Panc1 (cell line): ENCODE data around the gene PSMD6. TPM values are rescaled to one million over a fixed set of nuclear protein-coding genes. Genes with fewer than 3 reads are reported as not detected.

ENCODE experiments used
- ATAC-seq: fragments of 200-7000 bp; cut with Tn5 transposase; 2 replicates; pipeline ENCODE4 v1.9.1; 2020; ENCODE audit warnings: mild to moderate bottlenecking, moderate library complexity
- BruUV-seq: library from RNA; stranded (reverse); fragments of 400-500 nt; replicated peaks from 2 replicates; lab custom pipeline; 2021; lab: Mats Ljungman, UMichigan
- CTCF ChIA-PET: fragments of 300-600 bp; sonication (Branson Sonifier 250); formaldehyde crosslinking; loops from one replicate; lab custom pipeline; 2022; ENCODE audit warnings: antibody characterized with exemption; lab: Charles Lee
- POLR2A ChIA-PET: fragments of 300-600 bp; sonication (Branson Sonifier 250); formaldehyde crosslinking; loops from one replicate; lab custom pipeline; 2022; ENCODE audit warnings: antibody characterized with exemption; lab: Charles Lee
- DNase-seq: peaks from one replicate; pipeline ENCODE4 v3.0.0-alpha.2; 2010; ENCODE audit warnings: low read depth, low spot score
- H3K27ac ChIP-seq: 2 replicates; pipeline ENCODE4 v1.5.1; 2011; ENCODE audit warnings: mild to moderate bottlenecking, low read length, inconsistent platforms
- H3K27me3 ChIP-seq: fragments of 200-500 bp; sonication (Bioruptor generic); 2 replicates; pipeline ENCODE4 v1.6.0; 2014; ENCODE audit warnings: low read length, inconsistent platforms; ENCODE audit not compliant: control insufficient read depth, insufficient read depth
- H3K36me3 ChIP-seq: fragments of 200-500 bp; sonication (Bioruptor generic); 2 replicates; pipeline ENCODE4 v1.5.1; 2014; ENCODE audit warnings: inconsistent platforms, mild to moderate bottlenecking, low read length, moderate library complexity; ENCODE audit not compliant: control insufficient read depth, insufficient read depth
- H3K4me1 ChIP-seq: 2 replicates; pipeline ENCODE4 v1.5.1; 2011; ENCODE audit warnings: inconsistent platforms, mild to moderate bottlenecking, low read length, moderate library complexity; ENCODE audit not compliant: control insufficient read depth, insufficient read depth
- H3K4me3 ChIP-seq, 2 experiments: 2 replicates each; pipeline ENCODE4 v1.5.1; 2011 to 2012; ENCODE audit warnings: low read depth in 2 of 2, low read length in 2 of 2, mild to moderate bottlenecking in 2 of 2, inconsistent platforms in 1 of 2, moderate library complexity in 1 of 2
- H3K9me3 ChIP-seq: fragments of 200-500 bp; sonication (Bioruptor generic); 2 replicates; pipeline ENCODE4 v1.5.1; 2014; ENCODE audit warnings: low read depth, mild to moderate bottlenecking, inconsistent platforms, low read length, moderate library complexity; ENCODE audit not compliant: control insufficient read depth, insufficient read depth
- POLR2AphosphoS5 ChIP-seq: IDR thresholded peaks from 2 replicates; pipeline ENCODE4 v1.6.1; 2012; ENCODE audit warnings: mild to moderate bottlenecking, low read depth, low read length, moderate library complexity
- SIN3A ChIP-seq: IDR thresholded peaks from 2 replicates; pipeline ENCODE4 v1.6.1; 2012; ENCODE audit warnings: low read depth, mild to moderate bottlenecking, low read length, moderate library complexity, borderline replicate concordance; ENCODE audit not compliant: insufficient read depth
- TCF7L2 ChIP-seq: IDR thresholded peaks from 2 replicates; pipeline ENCODE4 v1.6.1; 2011; ENCODE audit warnings: mild to moderate bottlenecking, low read depth, low read length, inconsistent platforms
- in situ Hi-C: cut with HindIII; loops from 2 replicates; pipeline ENCODE4 v1.10.0; 2016; ENCODE audit warnings: low sequenced_read_pairs, low pct_unique_long_range_greater_than_20kb
- intact Hi-C: fragments of 100-400 bp; cut with micrococcal nuclease; formaldehyde crosslinking; loops from one replicate; pipeline ENCODE4 v1.10.0; 2022; ENCODE audit not compliant: unreplicated experiment
- total RNA-seq: library from RNA; stranded (reverse); gene quantifications from one replicate; pipeline ENCODE4 v1.2.1, GENCODE V29; 2021; ENCODE audit not compliant: unreplicated experiment
- TF ChIP-seq, protein P1 (sequence below): fragments of 450-650 bp; IDR thresholded peaks from 2 replicates; pipeline ENCODE4 v1.5.1; 2017; ENCODE audit warnings: mild to moderate bottlenecking
- TF ChIP-seq, protein P2 (sequence below), 2 experiments: IDR thresholded peaks; 2 replicates each; pipeline ENCODE4 v1.6.1; 2011 to 2012; ENCODE audit warnings: low read depth in 2 of 2, control low read depth in 1 of 2, low read length in 1 of 2, mild to moderate bottlenecking in 1 of 2, moderate library complexity in 1 of 2; ENCODE audit not compliant: insufficient read depth in 1 of 2

PSMD6 gene
- total RNA-seq, 1 experiment from 2014 or later: 55.6 TPM

DNA sequence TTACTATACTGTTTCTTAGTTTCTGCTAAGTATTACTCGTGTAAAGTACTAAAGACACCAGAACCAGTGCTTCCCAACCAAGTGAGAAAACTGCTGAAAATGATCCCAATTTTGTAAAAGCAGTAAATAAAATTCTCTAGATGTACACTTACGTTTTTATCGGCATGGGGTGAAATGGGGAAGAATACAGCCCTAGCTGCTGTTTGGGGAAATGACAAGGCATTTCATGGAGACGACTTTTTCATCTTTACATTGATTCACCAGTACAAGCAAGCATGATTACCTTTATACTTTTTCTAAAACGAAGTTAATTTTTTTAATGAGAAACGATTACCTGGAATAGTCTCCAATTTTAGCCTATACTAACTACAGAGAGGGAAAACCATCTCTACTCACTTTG is 1.4 kb downstream of the PSMD6 start:
- ATAC-seq (no peak), DNase-seq (no peak)
- H3K27me3 ChIP-seq: no peaks in the 10 kb centered on the region
- ChIA-PET CTCF (no interaction called here), POLR2A (no interaction called here)
- peak overlapping the region; percentile 80 for H3K27ac ChIP-seq
- BruUV-seq: no TSS peak
- peaks cover 2% of the 10 kb centered on the region; the same call in 1 of the 2 replicates for H3K4me1 ChIP-seq
- H3K36me3 ChIP-seq: peaks cover 22% of the 10 kb centered on the region
- intact Hi-C loops (no loop called here), in situ Hi-C loops (no loop called here)
- no peaks in the 10 kb centered on the region for H3K9me3 ChIP-seq
- peak overlapping the region; percentile 82 to 95 for H3K4me3 ChIP-seq
- TF ChIP-seq SIN3A: no peak
- TF ChIP-seq, protein P1, sequence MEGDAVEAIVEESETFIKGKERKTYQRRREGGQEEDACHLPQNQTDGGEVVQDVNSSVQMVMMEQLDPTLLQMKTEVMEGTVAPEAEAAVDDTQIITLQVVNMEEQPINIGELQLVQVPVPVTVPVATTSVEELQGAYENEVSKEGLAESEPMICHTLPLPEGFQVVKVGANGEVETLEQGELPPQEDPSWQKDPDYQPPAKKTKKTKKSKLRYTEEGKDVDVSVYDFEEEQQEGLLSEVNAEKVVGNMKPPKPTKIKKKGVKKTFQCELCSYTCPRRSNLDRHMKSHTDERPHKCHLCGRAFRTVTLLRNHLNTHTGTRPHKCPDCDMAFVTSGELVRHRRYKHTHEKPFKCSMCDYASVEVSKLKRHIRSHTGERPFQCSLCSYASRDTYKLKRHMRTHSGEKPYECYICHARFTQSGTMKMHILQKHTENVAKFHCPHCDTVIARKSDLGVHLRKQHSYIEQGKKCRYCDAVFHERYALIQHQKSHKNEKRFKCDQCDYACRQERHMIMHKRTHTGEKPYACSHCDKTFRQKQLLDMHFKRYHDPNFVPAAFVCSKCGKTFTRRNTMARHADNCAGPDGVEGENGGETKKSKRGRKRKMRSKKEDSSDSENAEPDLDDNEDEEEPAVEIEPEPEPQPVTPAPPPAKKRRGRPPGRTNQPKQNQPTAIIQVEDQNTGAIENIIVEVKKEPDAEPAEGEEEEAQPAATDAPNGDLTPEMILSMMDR: no peak
- no peak for TF ChIP-seq POLR2AphosphoS5
- TF ChIP-seq, protein P2, sequence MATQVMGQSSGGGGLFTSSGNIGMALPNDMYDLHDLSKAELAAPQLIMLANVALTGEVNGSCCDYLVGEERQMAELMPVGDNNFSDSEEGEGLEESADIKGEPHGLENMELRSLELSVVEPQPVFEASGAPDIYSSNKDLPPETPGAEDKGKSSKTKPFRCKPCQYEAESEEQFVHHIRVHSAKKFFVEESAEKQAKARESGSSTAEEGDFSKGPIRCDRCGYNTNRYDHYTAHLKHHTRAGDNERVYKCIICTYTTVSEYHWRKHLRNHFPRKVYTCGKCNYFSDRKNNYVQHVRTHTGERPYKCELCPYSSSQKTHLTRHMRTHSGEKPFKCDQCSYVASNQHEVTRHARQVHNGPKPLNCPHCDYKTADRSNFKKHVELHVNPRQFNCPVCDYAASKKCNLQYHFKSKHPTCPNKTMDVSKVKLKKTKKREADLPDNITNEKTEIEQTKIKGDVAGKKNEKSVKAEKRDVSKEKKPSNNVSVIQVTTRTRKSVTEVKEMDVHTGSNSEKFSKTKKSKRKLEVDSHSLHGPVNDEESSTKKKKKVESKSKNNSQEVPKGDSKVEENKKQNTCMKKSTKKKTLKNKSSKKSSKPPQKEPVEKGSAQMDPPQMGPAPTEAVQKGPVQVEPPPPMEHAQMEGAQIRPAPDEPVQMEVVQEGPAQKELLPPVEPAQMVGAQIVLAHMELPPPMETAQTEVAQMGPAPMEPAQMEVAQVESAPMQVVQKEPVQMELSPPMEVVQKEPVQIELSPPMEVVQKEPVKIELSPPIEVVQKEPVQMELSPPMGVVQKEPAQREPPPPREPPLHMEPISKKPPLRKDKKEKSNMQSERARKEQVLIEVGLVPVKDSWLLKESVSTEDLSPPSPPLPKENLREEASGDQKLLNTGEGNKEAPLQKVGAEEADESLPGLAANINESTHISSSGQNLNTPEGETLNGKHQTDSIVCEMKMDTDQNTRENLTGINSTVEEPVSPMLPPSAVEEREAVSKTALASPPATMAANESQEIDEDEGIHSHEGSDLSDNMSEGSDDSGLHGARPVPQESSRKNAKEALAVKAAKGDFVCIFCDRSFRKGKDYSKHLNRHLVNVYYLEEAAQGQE (IDR thresholded peaks at IDR 0.05; ENCODE audit: insufficient read depth in 1 of 2, low read depth in 2 of 2, low read length in 1 of 2): no peak
- no peak for TF ChIP-seq TCF7L2

DNA sequence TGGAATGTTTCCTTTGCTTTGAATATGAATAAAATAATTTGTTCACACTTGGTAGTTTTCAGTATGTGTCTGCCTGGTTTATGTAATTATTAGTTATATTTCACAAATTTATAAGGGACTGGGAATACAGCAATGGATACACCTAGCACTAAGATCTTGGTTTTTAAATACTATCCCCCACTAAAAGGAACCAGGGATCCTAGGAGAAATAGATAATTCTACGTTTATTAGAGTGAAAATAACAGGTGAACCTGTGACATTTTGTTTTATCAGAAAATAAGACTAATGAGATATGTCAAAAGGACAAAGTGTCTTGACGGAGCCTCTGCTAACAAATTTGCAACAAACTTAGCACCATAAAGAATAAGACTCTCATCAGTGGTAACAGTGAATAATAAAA is 3.4 kb downstream of the PSMD6 start:
- ChIA-PET POLR2A (no interaction called here), CTCF (no interaction called here)
- no peak overlapping the region for H3K4me3 ChIP-seq
- peaks cover 24% of the 10 kb centered on the region for H3K36me3 ChIP-seq
- H3K27ac ChIP-seq: no peak overlapping the region
- no peaks in the 10 kb centered on the region for H3K9me3 ChIP-seq
- DNase-seq (no peak), ATAC-seq (no peak)
- in situ Hi-C loops: no loop called here
- TF ChIP-seq, protein P2 (IDR thresholded peaks at IDR 0.05; ENCODE audit: insufficient read depth in 1 of 2, low read depth in 2 of 2, low read length in 1 of 2): no peak
- TF ChIP-seq SIN3A: no peak
- TF ChIP-seq POLR2AphosphoS5: no peak
- TF ChIP-seq, protein P1: no peak
- no peak for TF ChIP-seq TCF7L2
- no peaks in the 10 kb centered on the region for H3K27me3 ChIP-seq
- peaks cover 2% of the 10 kb centered on the region; the same call in 1 of the 2 replicates for H3K4me1 ChIP-seq
- intact Hi-C loops: no loop called here
- BruUV-seq: no TSS peak
